NCI-H1092 treated with DMSO at 0.1 percent for 48 hours (cell line): ENCODE data around the gene MRTFB.

Source experiments
- DNase-seq: peaks from one replicate; lab custom pipeline; 2025; lab: John Stamatoyannopoulos, UW

Gene MRTFB

DNA sequence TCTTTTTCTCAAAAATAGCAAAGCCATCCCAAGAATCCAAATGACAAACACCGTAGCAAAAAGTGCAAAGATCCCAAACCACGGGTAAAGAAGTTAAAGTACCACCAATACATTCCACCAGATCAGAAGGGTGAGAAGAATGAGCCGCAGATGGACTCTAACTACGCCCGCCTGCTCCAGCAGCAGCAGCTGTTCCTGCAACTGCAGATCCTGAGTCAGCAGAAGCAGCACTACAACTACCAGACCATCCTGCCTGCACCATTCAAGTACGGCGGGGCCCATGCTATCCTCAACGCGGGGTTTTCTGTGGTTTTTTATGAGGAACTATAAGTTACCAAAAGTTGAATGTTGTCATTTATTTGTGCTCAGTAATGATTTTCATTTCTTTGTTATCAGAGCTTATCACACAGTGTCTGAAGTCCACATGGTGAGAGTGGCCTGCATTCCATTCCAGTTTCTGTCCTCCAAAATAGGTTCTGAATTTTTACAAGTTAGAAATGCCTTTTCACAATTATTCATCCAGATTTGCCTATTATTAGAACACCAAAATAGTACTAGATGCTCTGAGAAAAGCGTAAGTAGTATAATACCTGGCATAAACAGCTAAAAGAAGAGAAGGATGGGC lies 169.2 kb downstream of the MRTFB start:
- no peak for DNase-seq

DNA sequence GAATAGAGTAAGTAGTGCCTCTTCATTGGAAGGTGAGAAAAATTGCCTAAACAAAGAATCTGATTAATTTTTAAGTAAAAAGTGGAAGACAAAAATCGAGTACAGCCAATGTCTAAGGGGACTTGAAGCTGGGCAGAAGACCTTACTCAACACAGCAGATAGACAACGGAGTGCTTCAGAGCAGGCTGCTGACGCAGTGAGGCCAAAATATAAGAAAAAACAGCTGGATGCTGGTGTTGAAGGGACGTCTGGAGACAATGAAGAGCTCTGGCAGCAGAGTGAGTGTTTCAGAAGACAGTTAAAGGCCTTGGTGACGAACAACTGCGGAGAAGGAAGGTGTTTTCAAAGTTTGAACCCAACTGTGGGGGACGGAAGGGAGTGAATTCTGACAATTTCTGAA lies 169.8 kb downstream of the MRTFB start:
- DNase-seq: no peak

DNA sequence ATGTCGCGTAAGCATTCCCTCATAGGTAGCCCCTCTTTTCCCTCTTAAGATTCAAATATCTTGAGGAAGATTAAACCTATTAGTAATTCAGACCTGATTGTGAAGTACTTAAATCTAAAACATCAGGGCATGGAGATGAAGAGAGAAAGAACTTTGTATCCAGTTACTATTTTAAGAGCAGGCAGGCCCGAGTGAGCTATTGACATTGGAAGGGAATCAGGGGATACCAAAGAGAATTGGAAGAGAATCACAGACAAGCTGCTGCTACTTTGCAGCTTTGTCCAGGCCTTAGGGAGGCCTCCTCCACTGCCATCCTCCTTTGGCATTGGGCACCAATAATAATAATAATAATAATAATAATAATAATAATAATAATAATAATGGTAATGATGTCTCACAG lies 170.5 kb downstream of the MRTFB start:
- DNase-seq: no peak

DNA sequence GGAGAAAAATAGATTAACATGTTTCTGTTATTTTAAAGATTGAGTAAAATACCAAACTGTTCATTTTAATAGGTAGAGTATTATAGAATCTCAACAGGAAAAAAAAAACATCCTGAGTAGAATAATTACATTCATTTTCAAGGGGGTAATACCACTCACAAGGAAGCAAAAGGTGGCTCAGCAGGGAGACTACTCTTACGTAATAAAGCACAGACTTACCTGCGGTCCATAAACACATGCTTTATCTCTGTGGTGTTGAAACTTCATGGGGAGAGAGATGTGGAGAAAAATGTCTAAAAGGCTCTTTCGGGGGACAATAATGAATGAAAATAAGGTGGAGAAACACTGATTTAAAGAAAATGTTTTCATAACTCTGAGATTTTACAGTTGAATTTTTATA lies 171.7 kb downstream of the MRTFB start:
- no peak for DNase-seq

DNA sequence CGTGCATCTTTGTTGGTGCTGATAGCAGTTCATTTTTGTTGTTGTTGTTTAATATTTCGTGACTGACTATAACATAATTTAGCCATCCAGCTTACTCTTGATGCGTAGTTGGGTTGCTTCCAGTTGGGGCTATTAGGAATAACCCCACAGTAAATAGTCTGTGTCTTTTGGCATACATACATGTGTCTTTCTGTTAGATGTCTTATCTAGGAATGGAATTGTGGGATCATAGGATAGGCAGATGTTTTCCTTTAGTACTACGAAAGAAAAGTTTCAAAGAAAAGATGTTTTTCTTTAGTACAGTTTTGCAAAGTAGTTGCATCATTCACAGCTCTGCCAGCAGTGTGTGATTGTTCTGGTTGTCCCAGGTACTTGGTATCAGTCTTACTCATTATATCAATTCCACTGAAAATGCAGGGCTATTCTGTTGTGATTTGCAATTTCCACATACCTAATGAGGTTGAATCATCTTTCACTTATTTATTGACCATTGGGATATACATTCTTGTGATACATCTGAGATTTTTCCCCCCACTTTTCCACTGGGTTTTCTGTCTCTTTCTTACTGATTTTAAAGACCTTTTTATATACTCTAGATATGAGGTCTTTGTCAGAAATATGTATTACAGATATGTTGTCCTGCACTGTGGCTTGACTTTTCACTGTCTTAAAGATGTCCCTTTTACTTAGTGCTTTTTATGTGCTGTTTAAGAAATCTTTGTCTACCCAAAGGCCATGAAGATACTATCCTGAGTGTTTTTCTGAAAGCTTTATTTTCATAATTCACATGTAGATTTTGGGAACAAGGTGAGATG lies 173.3 kb downstream of the MRTFB start:
- no peak for DNase-seq

DNA sequence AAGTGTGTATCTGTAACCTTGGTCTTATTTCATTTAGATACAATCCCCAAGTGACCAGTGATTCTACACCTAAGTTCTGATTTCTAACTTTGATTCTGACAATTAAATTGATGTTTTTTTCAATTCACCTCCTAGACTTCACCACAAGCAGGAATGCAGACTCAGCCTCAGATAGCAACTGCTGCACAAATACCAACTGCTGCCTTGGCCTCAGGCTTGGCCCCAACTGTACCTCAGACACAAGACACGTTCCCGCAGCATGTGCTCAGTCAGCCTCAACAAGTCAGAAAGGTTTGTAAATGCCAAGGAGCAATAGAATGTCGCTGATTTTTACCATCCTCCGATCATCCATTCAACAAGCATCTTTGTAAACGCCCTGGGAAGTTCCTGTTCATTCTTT lies 177.7 kb downstream of the MRTFB start:
- DNase-seq: no peak

DNA sequence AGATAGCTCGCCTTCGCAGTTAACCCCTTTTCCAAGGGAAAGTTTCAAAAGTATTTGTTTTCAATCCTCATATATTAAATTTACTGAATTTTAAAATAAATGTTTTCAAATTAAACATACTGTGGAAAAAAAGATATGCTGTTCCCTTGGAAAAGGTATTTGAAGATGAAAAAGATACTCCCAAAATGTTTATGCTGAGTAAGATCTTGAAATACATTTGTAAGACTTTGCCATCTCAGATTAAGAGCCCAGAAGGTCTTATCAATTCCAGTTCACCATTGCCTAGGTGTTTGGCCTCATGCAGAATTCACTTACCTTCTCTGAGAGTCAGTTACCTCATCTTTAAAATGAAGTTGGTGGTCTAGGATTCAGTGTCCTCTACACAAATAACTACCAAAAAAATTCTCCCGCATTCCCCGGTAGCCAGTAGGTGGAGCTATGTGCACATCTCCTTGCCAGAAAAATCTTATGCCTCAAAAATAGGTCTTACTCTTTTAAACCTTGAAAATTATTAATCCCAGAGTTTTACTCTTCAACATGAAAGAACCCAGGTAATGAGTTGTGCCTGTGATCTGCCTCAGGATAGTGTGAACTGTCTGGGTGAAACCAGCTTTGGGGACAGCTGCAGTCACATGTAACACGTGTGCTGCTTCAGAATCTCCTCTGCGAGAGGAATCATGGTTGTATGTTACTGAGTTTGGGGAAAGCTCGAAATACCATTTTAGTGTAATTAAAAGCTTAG lies 178.3 kb downstream of the MRTFB start:
- peak; percentile 13 for DNase-seq

DNA sequence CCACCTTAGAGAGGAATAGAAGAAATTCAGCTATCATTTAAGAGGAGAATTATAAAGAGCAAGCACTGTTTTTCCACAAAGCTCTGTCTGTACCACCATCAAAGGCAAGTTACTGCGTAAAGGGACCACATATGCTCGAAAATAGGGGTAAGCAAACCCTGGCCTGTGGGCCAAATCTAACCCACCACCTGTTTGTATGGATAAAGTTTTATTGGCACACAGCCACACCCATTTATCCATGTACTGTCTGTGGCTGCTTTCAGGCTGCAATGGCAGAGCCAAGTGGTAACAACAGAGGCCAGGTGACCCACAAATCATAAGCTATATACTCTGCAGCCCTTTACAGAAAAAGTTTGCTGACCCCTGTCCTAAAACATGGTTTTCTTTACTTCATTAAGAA lies 180.3 kb downstream of the MRTFB start:
- no peak for DNase-seq

DNA sequence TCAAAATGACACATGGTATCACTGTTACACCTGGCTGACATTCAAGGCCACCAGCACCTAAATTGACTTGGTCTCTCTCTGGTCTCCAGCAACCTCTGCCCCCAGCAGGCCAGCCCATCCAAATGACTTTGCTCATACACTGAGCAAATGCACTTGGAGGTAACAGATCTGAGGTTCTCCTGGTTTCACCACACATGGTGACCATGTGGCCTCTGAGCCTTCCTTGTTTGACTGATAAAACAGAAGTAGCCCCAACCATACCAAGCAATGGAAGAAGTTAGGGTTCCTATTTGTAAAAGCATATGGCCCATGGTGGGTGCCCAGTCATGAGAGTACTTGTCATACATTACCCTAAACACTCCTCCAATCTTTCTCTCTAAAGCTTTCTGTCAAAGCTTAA lies 181.7 kb downstream of the MRTFB start:
- DNase-seq: no peak

DNA sequence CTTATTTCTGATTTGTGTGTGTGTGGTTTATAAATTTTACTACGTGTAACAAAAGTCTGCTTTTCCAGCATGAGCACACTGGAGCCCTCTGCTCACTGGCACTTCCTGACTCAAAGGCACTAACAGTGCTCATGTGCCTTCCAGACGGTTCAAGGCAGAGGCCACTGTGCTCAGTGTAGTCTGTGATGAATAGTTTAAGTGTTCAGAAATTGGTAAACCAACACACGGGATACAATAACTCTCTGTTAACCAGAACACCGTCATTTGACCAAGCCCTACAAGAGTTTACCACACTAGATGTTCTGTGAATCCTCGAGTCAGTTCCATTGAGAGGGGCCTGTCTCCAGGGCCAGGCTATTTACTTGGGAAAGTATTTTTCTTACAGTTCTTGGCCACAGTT lies 191.9 kb downstream of the MRTFB start:
- DNase-seq: no peak

DNA sequence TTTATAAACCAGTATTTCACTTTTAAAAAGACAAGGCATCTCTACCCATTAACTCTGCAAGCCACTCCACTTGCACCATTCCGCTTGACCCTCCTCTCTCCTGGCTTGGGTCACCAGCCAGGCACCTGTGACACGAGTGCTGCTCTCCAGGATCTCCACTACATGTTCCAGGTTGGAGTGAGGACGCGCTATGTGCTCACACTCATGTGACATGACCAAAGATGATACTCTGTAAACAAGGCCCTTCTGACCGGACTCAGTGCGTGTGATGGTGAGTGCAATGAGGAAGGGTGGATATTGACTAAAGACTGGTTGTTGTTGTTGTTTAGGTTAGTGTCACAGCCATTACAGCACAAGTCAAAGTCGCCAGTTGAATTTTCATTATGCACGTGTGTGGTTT lies 192.7 kb downstream of the MRTFB start:
- no peak for DNase-seq

DNA sequence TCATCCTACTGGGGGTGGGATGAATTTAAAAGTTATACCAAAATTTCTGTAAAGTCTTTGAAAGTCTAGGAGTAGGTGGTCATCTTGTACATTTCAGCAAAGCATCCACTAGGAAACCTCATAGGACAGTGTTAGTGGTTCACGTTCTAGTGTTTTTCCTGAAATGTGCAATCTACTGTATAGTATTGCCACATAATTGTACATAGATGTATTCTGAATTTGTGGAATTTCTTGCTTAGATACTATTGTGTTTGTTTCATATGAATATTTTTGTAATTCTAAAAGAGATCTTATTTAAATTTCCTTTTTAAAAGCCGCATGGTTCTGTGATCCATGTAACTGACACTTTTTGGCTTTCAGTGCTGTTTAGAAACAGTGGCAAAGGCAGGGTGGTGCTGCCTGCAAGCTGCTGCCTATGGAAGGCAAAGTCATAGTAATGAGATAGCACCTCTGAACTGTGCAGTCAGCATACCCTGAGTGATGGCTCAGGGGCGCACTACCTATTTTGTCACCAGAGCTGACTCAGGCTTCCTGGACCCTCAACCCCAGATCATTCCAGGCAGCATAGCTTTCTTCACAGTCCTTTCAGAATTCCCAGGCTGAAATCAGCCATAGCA lies 193.3 kb downstream of the MRTFB start:
- no peak for DNase-seq

DNA sequence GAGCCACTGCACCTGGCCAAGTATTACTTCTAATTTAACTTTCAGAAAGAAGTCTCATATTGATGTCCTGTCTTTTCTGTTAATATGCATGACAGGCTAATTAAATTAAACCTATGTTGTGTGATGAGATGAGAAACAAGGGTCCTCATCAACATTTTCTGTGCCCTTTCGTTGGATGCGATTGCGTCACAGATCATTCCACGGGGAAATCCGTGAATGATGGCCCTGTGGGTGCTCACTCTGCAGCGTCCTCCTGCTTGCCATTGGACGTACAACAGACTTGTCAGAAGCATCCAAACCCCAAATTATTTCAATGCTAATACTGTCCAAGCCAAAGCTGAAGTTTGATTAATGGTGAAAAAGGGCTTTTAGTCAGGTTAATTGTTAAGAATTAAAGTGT lies 197.0 kb downstream of the MRTFB start:
- DNase-seq: no peak

DNA sequence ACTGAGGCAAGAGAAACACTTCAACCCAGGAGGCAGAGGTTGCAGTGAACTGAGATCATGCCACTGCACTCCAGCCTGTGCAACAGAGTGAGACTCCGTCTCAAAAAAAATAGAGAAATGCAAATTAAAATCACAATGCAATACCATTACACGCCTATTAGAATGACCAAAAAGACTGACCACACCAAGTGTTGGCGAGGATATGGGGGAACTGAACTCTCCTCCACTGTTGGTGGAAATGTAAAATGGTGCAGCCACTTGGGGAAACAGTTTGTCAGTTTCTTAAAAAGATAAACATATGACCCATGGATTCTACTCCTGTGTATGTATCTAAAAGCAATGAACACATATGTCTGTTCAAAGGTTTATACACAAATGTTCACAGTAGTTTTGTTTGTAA lies 204.8 kb downstream of the MRTFB start:
- DNase-seq: no peak

DNA sequence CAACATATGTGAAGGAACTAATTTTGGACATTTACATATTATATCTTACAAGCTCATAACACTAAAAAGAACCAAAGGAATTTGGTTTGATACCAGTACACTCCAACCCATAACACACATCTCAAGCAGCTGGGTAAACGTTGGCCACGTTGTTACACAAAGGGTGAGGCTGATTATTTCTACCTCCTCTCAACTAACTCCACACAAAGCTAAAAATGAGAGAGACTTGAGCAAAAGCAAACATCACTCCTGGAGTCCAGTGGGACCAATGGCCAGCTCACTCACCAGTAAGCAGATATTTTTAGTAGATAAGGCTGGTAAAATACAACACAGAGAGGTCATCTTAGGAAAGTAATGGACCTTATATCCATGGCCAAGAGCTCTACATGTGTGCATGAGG lies 207.6 kb downstream of the MRTFB start:
- DNase-seq: peak; percentile 23

DNA sequence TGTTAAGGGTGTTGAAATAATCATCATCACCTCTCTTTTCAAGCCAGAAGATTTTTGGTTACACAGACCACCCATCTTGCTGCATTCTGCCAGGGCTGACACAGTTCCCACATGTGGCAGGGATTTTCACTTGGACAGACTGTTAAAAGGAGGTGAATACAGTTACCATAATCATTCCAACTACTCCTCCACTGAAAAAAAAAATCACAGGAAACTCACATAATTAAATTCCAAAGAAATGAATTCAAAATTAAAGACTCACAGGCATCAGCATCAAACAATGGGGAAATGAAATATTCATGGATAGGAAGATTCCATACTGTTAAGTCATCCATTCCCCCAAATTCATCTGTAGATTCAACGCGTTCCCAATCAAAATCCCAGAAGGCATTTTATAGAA lies 209.4 kb downstream of the MRTFB start:
- no peak for DNase-seq

DNA sequence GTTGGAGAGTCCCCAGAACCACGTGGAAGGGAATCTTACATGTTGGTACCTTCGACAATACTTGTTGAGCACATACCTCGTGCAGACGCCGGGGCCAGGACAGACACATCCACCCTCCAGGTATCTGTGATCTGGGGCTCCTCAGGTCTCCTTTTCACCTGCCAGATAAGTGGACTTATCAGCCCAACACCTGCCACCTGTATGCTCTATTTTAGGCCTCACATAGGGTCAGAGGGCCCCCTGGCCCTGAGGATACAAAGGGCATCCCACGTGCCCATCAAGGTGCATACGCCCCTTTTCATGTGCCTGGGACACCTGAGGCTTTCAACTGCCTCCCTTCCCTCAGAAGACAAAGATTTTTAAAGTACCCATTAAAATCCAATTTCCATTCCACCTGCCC lies 212.7 kb downstream of the MRTFB start:
- no peak for DNase-seq

DNA sequence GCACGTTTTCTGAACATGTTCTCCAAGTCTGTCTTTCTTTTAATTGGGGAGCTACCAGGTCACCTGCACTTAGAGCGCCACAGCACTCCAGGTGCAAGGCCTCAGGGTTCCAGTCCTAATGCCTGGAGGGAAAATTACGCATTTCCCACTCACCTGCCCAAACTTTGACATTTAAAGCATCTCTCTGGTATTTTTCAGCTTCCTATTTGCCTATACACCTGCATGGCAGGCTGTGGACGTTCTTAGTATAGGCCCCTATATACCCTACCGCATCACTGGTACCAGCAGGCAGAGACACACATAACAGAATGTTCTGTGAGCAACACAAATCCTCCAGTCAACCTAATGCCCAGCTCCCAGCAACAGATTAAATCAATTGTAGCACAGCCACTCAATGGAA lies 213.3 kb downstream of the MRTFB start:
- no peak for DNase-seq

DNA sequence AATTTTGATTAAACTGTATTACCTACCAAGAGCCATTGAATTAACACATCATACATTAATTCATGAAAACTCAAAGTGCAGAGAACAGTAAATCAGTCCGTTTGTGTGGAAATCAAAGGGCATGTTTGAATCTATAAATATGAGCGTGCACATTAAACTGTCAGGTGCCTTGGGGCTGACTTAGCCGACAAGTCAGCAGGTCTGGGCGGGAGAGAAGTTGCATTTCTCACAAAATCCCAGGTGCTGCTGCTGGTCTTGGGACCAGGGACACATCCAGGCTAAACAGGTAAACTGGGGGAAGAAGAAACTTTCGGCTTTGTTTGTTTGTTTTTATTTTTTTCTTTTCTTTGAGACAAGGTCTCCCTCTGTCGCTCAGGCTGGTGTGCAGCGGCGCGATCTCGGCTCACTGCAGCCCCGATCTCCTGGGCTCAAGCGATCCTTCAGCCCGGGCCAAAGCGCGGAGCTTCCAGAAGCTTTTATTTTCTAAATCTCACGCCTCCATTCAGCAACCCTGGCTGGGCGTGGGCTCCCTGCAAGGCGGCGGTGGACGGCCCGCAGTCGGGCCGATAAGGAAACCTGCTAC lies 213.9 kb downstream of the MRTFB start:
- DNase-seq: peak; percentile 77

DNA sequence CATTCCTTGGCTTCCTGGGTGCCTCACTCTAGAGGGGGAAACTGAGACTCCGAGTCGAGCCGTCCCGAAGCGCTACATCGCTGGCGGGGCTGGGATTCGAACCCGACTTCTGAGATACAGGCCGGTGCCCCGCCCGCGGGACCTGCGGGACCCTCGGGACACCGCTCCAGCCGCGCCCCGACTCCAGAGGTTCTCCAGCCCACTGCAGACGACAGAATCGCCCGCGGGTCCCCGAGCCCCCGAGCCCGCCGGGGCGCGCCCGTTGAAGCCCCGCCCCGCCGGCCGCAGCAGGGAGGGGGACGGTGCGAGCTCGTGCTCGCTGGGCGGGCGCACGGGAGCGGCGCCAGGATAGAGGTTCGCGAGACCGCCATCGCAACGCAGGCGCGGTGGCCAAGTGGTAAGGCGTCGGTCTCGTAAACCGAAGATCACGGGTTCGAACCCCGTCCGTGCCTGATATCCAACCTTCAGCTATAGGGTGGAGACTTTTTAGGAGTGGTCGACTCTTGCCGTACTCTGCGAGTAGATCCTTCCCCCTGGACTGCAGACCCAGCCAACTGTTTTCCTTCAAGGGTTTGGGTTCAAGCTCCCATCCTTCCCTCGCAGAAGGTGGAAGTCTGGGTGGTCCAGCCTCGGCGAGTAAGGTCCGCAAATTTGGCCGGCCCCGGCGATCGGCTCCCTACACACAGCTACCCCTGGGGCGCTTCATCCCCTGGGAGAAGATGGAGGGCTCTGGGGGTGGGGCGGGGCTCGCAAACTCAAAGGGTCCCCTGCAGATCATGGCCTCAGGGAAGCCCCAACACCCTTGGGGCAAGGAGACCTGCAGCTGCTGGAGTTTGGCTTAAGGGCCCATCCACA lies 214.6 kb downstream of the MRTFB start:
- DNase-seq: peak; percentile 95
